ENCODE data around the gene ARHGDIA.

DNA sequence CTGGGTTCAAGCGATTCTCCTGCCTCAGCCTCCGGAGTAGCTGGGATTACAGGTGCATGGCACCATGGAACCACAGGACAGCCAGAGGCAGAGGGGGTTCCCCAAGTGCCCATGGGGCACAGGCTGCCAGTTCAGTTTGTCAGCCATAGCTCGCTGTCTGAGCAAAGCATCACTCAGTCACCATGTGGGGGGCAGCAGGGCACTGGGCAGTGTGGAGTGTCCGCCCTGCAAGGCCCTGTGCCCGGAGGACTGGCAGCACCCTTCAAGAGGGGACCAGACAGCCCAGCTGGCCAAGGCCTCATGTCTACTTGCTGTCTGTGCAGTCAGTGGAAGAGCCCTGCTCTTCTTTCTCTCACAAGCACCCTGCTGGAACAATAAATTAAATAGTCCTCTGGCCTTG lies 13.8 kb upstream of the ARHGDIA start:
- no peak for TF ChIP-seq POLR2A (IDR thresholded peaks at IDR 0.05)
- no peak for TF ChIP-seq CTCF (IDR thresholded peaks at IDR 0.05)
